SK-N-DZ (cell line): ENCODE data around the gene OLFM2.
"Not testable (repeated sequence)": the region's sequence is repeated elsewhere in the genome, so short reads cannot be mapped to it uniquely, and the experiment has no call there.

Source experiments
- DNase-seq: peaks from one replicate; pipeline ENCODE4 v3.0.0-alpha.2; 2015; ENCODE audit warnings: low spot score

The OLFM2 gene

GRCh38 chr19:9863759-9864158 lies 72.6 kb downstream of the OLFM2 start:
- DNase-seq = no peak

DNA sequence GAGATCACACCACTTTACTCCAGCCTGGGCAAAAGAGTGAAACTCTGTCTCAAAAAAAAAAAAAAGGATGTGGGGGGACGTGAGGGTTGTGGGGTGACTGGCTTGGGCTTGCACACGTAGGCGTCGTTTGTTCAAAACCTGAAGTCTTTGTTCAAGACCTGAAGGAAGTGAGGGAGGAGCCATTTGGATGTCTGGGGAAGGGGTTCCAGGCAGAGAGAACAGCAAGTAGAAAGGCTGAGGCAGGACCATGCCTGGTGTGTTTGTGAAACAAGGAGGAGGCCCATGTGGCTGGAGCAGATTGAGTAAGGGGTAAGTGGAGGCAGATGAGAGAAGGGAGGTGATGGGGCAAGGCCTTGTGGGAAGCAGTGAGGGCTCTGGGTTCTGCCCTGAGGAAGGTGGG lies 73.4 kb downstream of the OLFM2 start:
- DNase-seq = no peak

- DNase-seq = no peak
Observed at GRCh38 chr19:9861503-9861902, 74.8 kb downstream of the OLFM2 start.

- no peak for DNase-seq
Observed at GRCh38 chr19:9860407-9860806, 75.9 kb downstream of the OLFM2 start.

DNA sequence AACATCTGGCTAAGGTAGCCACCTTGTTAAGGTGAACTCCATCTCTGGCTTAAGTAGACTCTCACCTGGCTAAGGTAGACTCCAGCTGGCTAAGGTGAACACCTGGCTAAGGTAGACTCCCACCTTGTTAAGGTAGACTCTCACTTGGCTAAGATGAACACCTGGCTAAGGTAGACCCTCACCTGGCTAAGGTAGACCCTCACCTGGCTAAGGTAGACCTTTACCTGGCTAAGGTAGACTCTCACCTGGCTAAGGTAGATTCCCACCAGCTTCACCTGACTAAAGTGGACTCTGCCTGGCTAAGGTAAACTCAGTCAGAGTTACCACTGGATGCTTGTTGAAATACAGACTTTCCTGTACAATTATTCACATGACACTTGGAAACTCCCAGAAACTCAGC lies 77.5 kb downstream of the OLFM2 start:
- DNase-seq = no peak

DNA sequence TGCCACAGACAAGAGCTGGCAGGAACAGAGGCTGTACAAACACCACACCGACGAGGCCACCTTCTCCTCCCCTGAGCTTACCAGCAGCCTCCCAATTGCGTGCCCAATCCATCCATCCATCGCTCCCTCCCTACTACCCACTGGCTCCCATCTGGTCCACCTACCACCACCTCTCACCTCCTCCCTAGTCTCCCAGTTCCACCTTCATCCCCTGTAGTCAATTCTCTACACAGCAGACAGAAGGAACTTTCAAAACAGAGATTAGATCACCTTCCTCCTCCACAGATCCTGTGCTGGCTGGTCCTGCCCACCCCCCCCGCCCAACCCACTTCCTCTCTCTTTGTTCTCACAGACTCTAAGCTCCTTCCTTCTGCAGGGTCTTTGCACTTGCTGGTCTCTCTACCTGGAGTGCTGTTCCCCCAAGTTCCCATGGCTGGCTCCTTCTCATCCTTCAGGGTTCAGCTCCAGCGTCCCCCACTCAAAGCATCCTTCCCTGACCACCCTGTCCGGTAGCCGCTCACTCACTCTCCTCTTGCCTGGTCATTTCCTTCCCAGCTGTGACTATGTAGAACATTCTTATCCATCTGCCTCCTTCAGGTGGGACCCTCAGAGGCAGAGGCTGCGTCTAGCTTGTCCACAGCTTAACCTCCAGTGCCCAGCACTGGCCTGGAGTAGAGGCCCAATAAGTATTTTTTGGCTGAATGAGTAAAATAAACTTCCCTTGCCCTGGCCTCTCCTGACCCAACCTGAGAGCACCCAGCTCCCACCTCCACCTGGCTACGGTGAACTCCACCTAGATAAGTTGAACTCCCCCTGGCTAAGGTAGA lies 78.2 kb downstream of the OLFM2 start:
- DNase-seq = no peak

GRCh38 chr19:9857076-9857721 lies 79.1 kb downstream of the OLFM2 start:
- DNase-seq = no peak

- no peak for DNase-seq
Observed at GRCh38 chr19:9856609-9857008, 79.7 kb downstream of the OLFM2 start.

DNA sequence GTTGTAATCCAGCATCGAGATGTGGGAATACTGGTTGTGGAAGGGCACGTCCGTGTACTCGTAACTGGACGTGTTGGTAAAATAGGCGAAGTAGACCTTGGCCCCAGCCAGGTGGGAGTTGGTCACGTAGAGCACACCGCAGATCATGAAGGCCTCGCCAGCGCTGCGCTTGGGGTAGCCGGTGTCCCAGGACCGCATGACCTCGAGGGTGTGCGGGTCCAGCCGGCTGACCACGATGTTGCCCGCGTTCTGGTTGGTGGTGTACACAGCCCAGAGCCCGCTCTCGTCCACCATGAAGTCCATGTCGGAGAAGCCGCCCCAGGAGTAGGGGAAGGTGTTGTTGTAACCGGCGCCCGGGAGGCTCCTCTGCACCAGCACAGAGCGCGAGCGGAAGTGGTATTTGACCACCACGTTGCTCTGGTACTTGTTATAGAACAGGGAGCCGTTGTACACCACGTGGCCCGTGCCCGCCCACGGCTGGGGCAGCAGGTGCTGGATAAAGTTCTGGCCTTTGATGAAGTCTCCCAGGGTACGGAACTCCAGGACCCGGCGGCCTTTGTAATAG lies 82.0 kb downstream of the OLFM2 start:
- DNase-seq = no peak

DNA sequence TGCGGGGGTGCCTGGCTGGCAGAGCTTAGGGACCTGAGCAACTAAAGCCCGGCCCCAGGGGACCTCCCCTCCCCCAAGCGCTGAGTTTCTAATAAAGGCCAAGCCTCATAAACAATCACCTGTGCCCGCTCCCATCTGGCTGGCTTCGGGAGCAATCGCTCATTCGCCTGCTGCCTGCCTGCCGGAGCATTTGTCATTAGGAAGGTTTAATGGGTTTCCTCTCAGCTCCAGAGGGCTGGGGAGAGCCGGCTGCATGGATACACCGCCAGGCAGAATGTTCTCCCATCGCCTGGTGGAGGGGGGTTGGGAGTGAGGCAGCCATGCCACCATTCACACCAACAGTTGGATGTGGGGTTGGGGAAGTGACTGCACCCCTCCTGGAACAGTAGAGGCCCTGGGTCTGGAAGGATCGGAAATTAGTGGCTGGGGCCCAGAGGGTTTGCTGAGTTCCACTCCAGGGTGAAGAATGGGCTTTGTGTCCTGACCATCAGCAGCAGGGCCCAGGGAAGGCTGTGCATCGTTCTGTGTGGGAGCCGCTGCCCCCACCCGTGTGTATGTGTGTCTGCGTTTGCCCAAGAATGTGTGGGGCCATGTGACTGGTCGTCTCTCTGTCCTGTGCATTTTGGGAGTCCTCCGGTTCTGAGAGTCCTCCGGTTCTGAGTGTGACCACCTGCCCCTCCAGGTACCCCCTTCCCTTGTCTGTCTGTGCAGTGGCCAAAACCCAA lies 85.9 kb downstream of the OLFM2 start:
- DNase-seq = no peak

GRCh38 chr19:9849791-9850190 lies 86.5 kb downstream of the OLFM2 start:
- no peak for DNase-seq

DNA sequence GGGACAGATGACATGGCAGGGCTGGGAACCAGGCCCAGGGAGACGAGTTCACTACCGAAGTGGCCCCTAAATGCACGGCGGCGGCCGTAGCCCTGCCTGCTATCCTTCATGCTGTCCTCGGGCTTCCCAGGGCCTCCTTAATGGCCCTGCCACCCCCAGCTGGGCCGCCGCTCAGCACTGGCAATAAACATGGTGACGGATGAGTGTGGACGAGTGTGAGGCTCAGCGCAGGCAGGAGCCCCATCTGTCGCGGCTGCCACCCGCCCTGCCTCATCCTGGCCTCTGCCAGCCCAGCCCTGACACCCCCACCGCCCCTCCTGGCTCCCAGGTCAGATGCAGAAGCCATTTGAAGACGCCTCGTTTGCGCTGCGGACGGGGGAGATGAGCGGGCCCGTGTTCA lies 87.6 kb downstream of the OLFM2 start:
- no peak for DNase-seq

DNA sequence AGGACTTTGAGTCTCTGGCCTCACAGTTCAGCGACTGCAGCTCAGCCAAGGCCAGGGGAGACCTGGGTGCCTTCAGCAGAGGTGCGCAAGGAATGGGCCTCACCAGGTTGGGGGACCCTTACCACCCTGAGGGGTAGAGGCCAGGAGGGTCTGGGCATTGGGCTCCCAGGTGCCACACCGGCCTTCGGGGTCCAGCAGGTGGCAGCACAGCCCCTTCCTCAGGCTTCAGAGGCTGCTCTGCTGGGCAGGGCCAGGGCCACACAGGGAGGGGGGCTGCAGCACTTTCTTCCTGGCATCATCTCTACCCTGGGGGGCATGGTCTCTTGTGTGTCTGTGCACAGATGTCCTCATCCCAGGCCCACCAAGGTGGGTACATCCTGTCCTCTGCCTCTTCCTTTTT lies 88.3 kb downstream of the OLFM2 start:
- no peak for DNase-seq

- DNase-seq = no peak
Observed at GRCh38 chr19:9847087-9847671, 89.1 kb downstream of the OLFM2 start.

GRCh38 chr19:9843626-9844273 lies 92.6 kb downstream of the OLFM2 start:
- DNase-seq = not testable (repeated sequence)

GRCh38 chr19:9842834-9843625 lies 93.3 kb downstream of the OLFM2 start:
- DNase-seq = no peak

- no peak for DNase-seq
Observed at GRCh38 chr19:9839415-9839814, 96.9 kb downstream of the OLFM2 start.

GRCh38 chr19:9838324-9838723 lies 98.0 kb downstream of the OLFM2 start:
- DNase-seq = no peak

DNA sequence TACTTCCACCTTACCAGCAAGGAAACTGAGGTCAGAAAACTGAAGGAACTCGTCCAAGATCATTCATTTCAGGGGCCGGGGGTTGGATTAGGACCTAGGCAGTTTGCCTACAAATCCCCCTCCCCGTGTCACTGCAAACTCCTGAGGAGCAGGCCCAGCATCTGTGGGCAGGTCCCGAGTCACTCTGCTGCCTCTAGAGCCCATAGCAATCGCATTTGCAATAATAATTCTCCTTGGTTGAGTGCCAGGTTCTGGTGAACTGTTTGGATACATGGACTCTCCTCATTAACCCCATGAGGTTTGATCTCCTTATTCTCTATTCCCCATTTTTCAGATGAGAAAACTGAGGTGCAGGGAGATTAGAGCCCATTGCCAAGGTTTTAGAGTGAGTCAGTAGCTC lies 100.3 kb downstream of the OLFM2 start:
- DNase-seq = no peak

GRCh38 chr19:9835507-9835949 lies 100.8 kb downstream of the OLFM2 start:
- no peak for DNase-seq
